H1 (cell line): ENCODE results near the gene PES1. TPM values are rescaled to one million over a fixed set of nuclear protein-coding genes. Genes with fewer than 3 reads are reported as not detected.

Experiments
- BCL11A ChIP-seq, 2 experiments: IDR thresholded peaks; one replicate each; pipeline ENCODE4 v1.6.1; 2011; ENCODE audit warnings: low read depth in 2 of 2, low read length in 2 of 2, mild to moderate bottlenecking in 2 of 2
- FOSL1 ChIP-seq: IDR thresholded peaks from 2 replicates; pipeline ENCODE4 v1.6.1; 2011; ENCODE audit warnings: mild to moderate bottlenecking, low read depth, low read length, moderate library complexity; ENCODE audit not compliant: insufficient read depth
- RNF2 ChIP-seq: fragments of 200-900, 300-1000 bp; sonication (generic); IDR thresholded peaks from 2 replicates; pipeline ENCODE4 v1.7.1; 2016; ENCODE audit warnings: borderline replicate concordance, low read depth, mild to moderate bottlenecking, antibody characterized with exemption, low read length; ENCODE audit not compliant: poor library complexity, severe bottlenecking; ENCODE audit errors: missing control alignments
- TAF1 ChIP-seq: IDR thresholded peaks from 2 replicates; pipeline ENCODE4 v1.6.1; 2011; ENCODE audit warnings: mild to moderate bottlenecking, low read depth, low read length
- TCF12 ChIP-seq: IDR thresholded peaks from 2 replicates; pipeline ENCODE4 v1.6.1; 2011; ENCODE audit warnings: low read depth, mild to moderate bottlenecking, low read length
- polyA plus RNA-seq, 7 experiments: library from polyadenylated mRNA; depleted of rRNA in 3 of 7; stranded (reverse) in 5 of 7; unstranded in 2 of 7; fragments of >200 nt in 5 of 7; fragments of 200-250 nt in 2 of 7; gene quantifications; 1 replicate in 5 of 7; 2 replicates in 1 of 7; 4 replicates in 1 of 7; pipeline versions ENCODE4 v1.2.1 to v1.2.3, GENCODE V29; 2011 to 2013; ENCODE audit warnings: missing spikeins in 2 of 7, mixed read lengths in 2 of 7
- total RNA-seq: library from RNA; stranded (reverse); fragmentation: NEBNext Ultra II Directional; extraction: Animal tissue kit (Norgen Biotek cat#: 25700); gene quantifications from 2 replicates; pipeline ENCODE4 v1.2.1, GENCODE V29; 2021

Gene PES1
- total and polyA plus RNA-seq, 2 of the 8 experiments (the other 6 are each of a cell fraction or from before 2014, with no cell fraction given), result 121 to 191 TPM

- TF ChIP-seq BCL11A (IDR thresholded peaks at IDR 0.05; ENCODE audit: low read depth in 2 of 2, low read length in 2 of 2) (no peak), TAF1 (no peak), TCF12 (no peak), FOSL1 (no peak), RNF2 (no peak)
Observed at GRCh38 chr22:30572840-30573593, 18.7 kb downstream of the PES1 start (continued).
